Hepatocyte (in vitro differentiated cells): ENCODE results near the gene PHACTR3.

Experiments
- EZH2phosphoT487 ChIP-seq: fragments of 200-600 bp; sonication (generic); IDR thresholded peaks from one replicate; pipeline ENCODE4 v1.6.1; 2018; ENCODE audit warnings: antibody characterized with exemption, mild to moderate bottlenecking, low read depth, moderate library complexity; ENCODE audit not compliant: unreplicated experiment, severe bottlenecking
- TF ChIP-seq, protein P1 (sequence below): fragments of 200-600 bp; sonication (generic); IDR thresholded peaks from 2 replicates; pipeline ENCODE4 v1.5.1; 2016; ENCODE audit warnings: antibody characterized with exemption, mild to moderate bottlenecking; ENCODE audit not compliant: poor library complexity

GRCh38 chr20:59565768-59566461, 38.4 kb upstream of the PHACTR3 start:
- TF ChIP-seq, protein P1, sequence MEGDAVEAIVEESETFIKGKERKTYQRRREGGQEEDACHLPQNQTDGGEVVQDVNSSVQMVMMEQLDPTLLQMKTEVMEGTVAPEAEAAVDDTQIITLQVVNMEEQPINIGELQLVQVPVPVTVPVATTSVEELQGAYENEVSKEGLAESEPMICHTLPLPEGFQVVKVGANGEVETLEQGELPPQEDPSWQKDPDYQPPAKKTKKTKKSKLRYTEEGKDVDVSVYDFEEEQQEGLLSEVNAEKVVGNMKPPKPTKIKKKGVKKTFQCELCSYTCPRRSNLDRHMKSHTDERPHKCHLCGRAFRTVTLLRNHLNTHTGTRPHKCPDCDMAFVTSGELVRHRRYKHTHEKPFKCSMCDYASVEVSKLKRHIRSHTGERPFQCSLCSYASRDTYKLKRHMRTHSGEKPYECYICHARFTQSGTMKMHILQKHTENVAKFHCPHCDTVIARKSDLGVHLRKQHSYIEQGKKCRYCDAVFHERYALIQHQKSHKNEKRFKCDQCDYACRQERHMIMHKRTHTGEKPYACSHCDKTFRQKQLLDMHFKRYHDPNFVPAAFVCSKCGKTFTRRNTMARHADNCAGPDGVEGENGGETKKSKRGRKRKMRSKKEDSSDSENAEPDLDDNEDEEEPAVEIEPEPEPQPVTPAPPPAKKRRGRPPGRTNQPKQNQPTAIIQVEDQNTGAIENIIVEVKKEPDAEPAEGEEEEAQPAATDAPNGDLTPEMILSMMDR, result no peak
- no peak for TF ChIP-seq EZH2phosphoT487
